CD4-positive, CD25-positive, alpha-beta regulatory T cell (primary cell): ENCODE results near the gene BATF2. TPM values are rescaled to one million over a fixed set of nuclear protein-coding genes. Genes with fewer than 3 reads are reported as not detected.

Source experiments
- ATAC-seq, 2 donors: fragments of 150-1000 bp; cut with Tn5 transposase; one replicate each; pipeline ENCODE4 v1.10.0; 2021; ENCODE audit warnings: low read depth in 2 of 2, moderate number of reproducible peaks in 2 of 2, moderate library complexity in 1 of 2
- DNase-seq, 3 donors: peaks; one replicate each; pipeline versions ENCODE4 v3.0.0 to v3.0.0-alpha.2; 2012 to 2022; ENCODE audit warnings: mixed read lengths in 1 of 3
- H3K27ac ChIP-seq: one replicate; pipeline ENCODE4 v1.7.0; 2013; ENCODE audit warnings: mild to moderate bottlenecking, low read length; ENCODE audit not compliant: insufficient read depth, poor library complexity, severe bottlenecking
- H3K27me3 ChIP-seq: one replicate; pipeline ENCODE4 v1.7.0; 2013; ENCODE audit warnings: low read length; ENCODE audit not compliant: control insufficient read depth, insufficient read depth
- H3K36me3 ChIP-seq: one replicate; pipeline ENCODE4 v1.7.0; 2013; ENCODE audit warnings: mild to moderate bottlenecking, low read length, moderate library complexity; ENCODE audit not compliant: control insufficient read depth, insufficient read depth
- H3K4me1 ChIP-seq: 2 replicates; pipeline ENCODE4 v1.7.0; 2013; ENCODE audit warnings: mild to moderate bottlenecking, low read length; ENCODE audit not compliant: insufficient read depth, control insufficient read depth, poor library complexity, severe bottlenecking
- H3K4me3 ChIP-seq: one replicate; pipeline ENCODE4 v1.7.0; 2013; ENCODE audit warnings: low read depth, mild to moderate bottlenecking, low read length, moderate library complexity
- H3K9me3 ChIP-seq, 2 experiments: 1 replicate in 1 of 2; 2 replicates in 1 of 2; pipeline ENCODE4 v1.7.0; 2013; ENCODE audit warnings: low read length in 2 of 2, mild to moderate bottlenecking in 1 of 2, moderate library complexity in 1 of 2; ENCODE audit not compliant: control insufficient read depth in 2 of 2
- H3K27ac Mint-ChIP-seq, 3 donors: one replicate each; pipeline ENCODE4 v1.8.0; 2020 to 2022; ENCODE audit warnings: mild to moderate bottlenecking in 3 of 3, mixed read lengths in 3 of 3, moderate library complexity in 2 of 3
- H3K27me3 Mint-ChIP-seq: one replicate; pipeline ENCODE4 v1.8.0; 2022; ENCODE audit warnings: mild to moderate bottlenecking, mixed read lengths
- H3K36me3 Mint-ChIP-seq: one replicate; pipeline ENCODE4 v1.8.0; 2020; ENCODE audit warnings: mixed read lengths
- H3K4me1 Mint-ChIP-seq, 4 donors: one replicate each; pipeline ENCODE4 v1.8.0; 2020 to 2022; ENCODE audit warnings: mixed read lengths in 4 of 4, mild to moderate bottlenecking in 1 of 4
- H3K4me3 Mint-ChIP-seq, 4 donors: one replicate each; pipeline ENCODE4 v1.8.0; 2020 to 2022; ENCODE audit warnings: mild to moderate bottlenecking in 4 of 4, mixed read lengths in 4 of 4, moderate library complexity in 3 of 4
- H3K9me3 Mint-ChIP-seq, 7 donors: one replicate each; pipeline ENCODE4 v1.8.0; 2020 to 2022; ENCODE audit warnings: mixed read lengths in 7 of 7, mild to moderate bottlenecking in 3 of 7, moderate library complexity in 2 of 7
- polyA plus RNA-seq, 4 donors: library from polyadenylated mRNA; unstranded; fragments of 300-500 nt; fragmentation: Illumina TruSeq; gene quantifications; one replicate each; pipeline ENCODE4 v1.2.3, GENCODE V29; 2021
- total RNA-seq: library from RNA; stranded (reverse); gene quantifications from one replicate; pipeline ENCODE4 v1.2.3, GENCODE V29; 2022

BATF2 gene
- total and polyA plus RNA-seq, 5 donors from 2014 or later: not detected

- no peaks in the 10 kb centered on the region for H3K27me3 ChIP-seq
- H3K27ac Mint-ChIP-seq: peak overlapping the region; percentile 19 to 85 (median 38)
- H3K27ac ChIP-seq: no peak overlapping the region
- peak in 1 of 2 donors; percentile 26 for ATAC-seq
- peak in 1 of 3 donors; percentile 73 for DNase-seq
- H3K9me3 Mint-ChIP-seq: no peaks in the 10 kb centered on the region
- H3K9me3 ChIP-seq: no peaks in the 10 kb centered on the region
- H3K4me1 Mint-ChIP-seq: peaks cover 0 to 17% (median 7%) of the 10 kb centered on the region in 4 donors
- peak overlapping the region in 1 of 4 donors; percentile 25 for H3K4me3 Mint-ChIP-seq
- H3K27me3 Mint-ChIP-seq: peaks cover 7% of the 10 kb centered on the region
- H3K4me3 ChIP-seq: no peak overlapping the region
- no peaks in the 10 kb centered on the region for H3K4me1 ChIP-seq
- H3K36me3 Mint-ChIP-seq: no peaks in the 10 kb centered on the region
- H3K36me3 ChIP-seq: no peaks in the 10 kb centered on the region
Observed at GRCh38 chr11:64998690-64999431, 2.1 kb upstream of the BATF2 start.

- Histone ChIP-seq H3K36me3 (no peaks in the 10 kb centered on the region), H3K27me3 (no peaks in the 10 kb centered on the region), H3K27ac (no peak overlapping the region), H3K4me1 (no peaks in the 10 kb centered on the region), H3K9me3 (no peaks in the 10 kb centered on the region), H3K4me3 (no peak overlapping the region)
- DNase-seq (peak in 1 of 3 donors; percentile 54), ATAC-seq (no peak)
- peak overlapping the region; percentile 19 to 76 (median 38) for H3K27ac Mint-ChIP-seq
- H3K27me3 Mint-ChIP-seq: peaks cover 7% of the 10 kb centered on the region
- H3K9me3 Mint-ChIP-seq: no peaks in the 10 kb centered on the region
- H3K36me3 Mint-ChIP-seq: no peaks in the 10 kb centered on the region
- H3K4me3 Mint-ChIP-seq: peak overlapping the region in 1 of 4 donors; percentile 25
- H3K4me1 Mint-ChIP-seq: peaks cover 0 to 17% (median 7%) of the 10 kb centered on the region in 4 donors
Observed at GRCh38 chr11:64998141-64998540, 1.4 kb upstream of the BATF2 start.

- Histone ChIP-seq H3K27ac (no peak overlapping the region), H3K9me3 (no peaks in the 10 kb centered on the region), H3K4me3 (no peak overlapping the region), H3K27me3 (no peaks in the 10 kb centered on the region), H3K4me1 (no peaks in the 10 kb centered on the region), H3K36me3 (no peaks in the 10 kb centered on the region)
- peak overlapping the region in 1 of 3 donors; percentile 32 for H3K27ac Mint-ChIP-seq
- ATAC-seq (no peak), DNase-seq (no peak)
- no peaks in the 10 kb centered on the region for H3K36me3 Mint-ChIP-seq
- H3K9me3 Mint-ChIP-seq: no peaks in the 10 kb centered on the region
- peaks cover 10% of the 10 kb centered on the region for H3K27me3 Mint-ChIP-seq
- peaks cover 0 to 17% (median 9%) of the 10 kb centered on the region in 4 donors for H3K4me1 Mint-ChIP-seq
- no peak overlapping the region for H3K4me3 Mint-ChIP-seq
Observed at GRCh38 chr11:64996327-64996709, 453 bp downstream of the BATF2 start.

GRCh38 chr11:64994318-64994717, 2.5 kb downstream of the BATF2 start:
- H3K36me3 Mint-ChIP-seq: no peaks in the 10 kb centered on the region
- H3K27me3 Mint-ChIP-seq: peaks cover 16% of the 10 kb centered on the region
- no peaks in the 10 kb centered on the region for H3K9me3 ChIP-seq
- H3K4me1 Mint-ChIP-seq: peaks cover 0 to 26% (median 18%) of the 10 kb centered on the region in 4 donors
- no peaks in the 10 kb centered on the region for H3K27me3 ChIP-seq
- ATAC-seq (no peak), DNase-seq (no peak)
- no peak overlapping the region for H3K27ac ChIP-seq
- H3K4me3 Mint-ChIP-seq: no peak overlapping the region
- H3K36me3 ChIP-seq: no peaks in the 10 kb centered on the region
- no peak overlapping the region for H3K4me3 ChIP-seq
- H3K27ac Mint-ChIP-seq: no peak overlapping the region
- H3K4me1 ChIP-seq: peaks cover 8% of the 10 kb centered on the region
- H3K9me3 Mint-ChIP-seq: no peaks in the 10 kb centered on the region

- Mint-ChIP-seq H3K36me3 (no peaks in the 10 kb centered on the region), H3K27me3 (peaks cover 23% of the 10 kb centered on the region), H3K27ac (peak overlapping the region in 1 of 3 donors; percentile 35), H3K4me1 (peaks cover 0 to 15% (median 8%) of the 10 kb centered on the region in 4 donors), H3K4me3 (peak overlapping the region in 1 of 4 donors; percentile 13), H3K9me3 (no peaks in the 10 kb centered on the region)
- Histone ChIP-seq H3K27ac (no peak overlapping the region), H3K36me3 (no peaks in the 10 kb centered on the region), H3K4me1 (peaks cover 8% of the 10 kb centered on the region), H3K27me3 (no peaks in the 10 kb centered on the region), H3K4me3 (no peak overlapping the region), H3K9me3 (no peaks in the 10 kb centered on the region)
- ATAC-seq (no peak), DNase-seq (no peak)
Observed at GRCh38 chr11:64990222-64990923, 6.4 kb downstream of the BATF2 start.

- no peak overlapping the region for H3K4me3 Mint-ChIP-seq
- H3K27me3 Mint-ChIP-seq: peaks cover 18% of the 10 kb centered on the region
- Histone ChIP-seq H3K4me1 (peaks cover 8% of the 10 kb centered on the region), H3K36me3 (no peaks in the 10 kb centered on the region), H3K9me3 (no peaks in the 10 kb centered on the region), H3K4me3 (no peak overlapping the region), H3K27me3 (no peaks in the 10 kb centered on the region), H3K27ac (no peak overlapping the region)
- peaks cover 0 to 15% (median 8%) of the 10 kb centered on the region in 4 donors for H3K4me1 Mint-ChIP-seq
- H3K9me3 Mint-ChIP-seq: no peaks in the 10 kb centered on the region
- DNase-seq (no peak), ATAC-seq (no peak)
- H3K27ac Mint-ChIP-seq: no peak overlapping the region
- no peaks in the 10 kb centered on the region for H3K36me3 Mint-ChIP-seq
Observed at GRCh38 chr11:64989416-64989815, 7.4 kb downstream of the BATF2 start.

GRCh38 chr11:64987998-64988854, 8.5 kb downstream of the BATF2 start:
- Mint-ChIP-seq H3K27me3 (peaks cover 18% of the 10 kb centered on the region), H3K4me3 (no peak overlapping the region), H3K9me3 (no peaks in the 10 kb centered on the region), H3K27ac (peak overlapping the region in 1 of 3 donors; percentile 52), H3K4me1 (peaks cover 0 to 15% (median 8%) of the 10 kb centered on the region in 4 donors), H3K36me3 (no peaks in the 10 kb centered on the region)
- ATAC-seq (no peak), DNase-seq (no peak)
- no peak overlapping the region for H3K4me3 ChIP-seq
- H3K27me3 ChIP-seq: no peaks in the 10 kb centered on the region
- no peaks in the 10 kb centered on the region for H3K36me3 ChIP-seq
- no peaks in the 10 kb centered on the region for H3K9me3 ChIP-seq
- H3K4me1 ChIP-seq: peaks cover 8% of the 10 kb centered on the region
- H3K27ac ChIP-seq: no peak overlapping the region
